Astrocyte of the spinal cord (primary cell): ENCODE measurements around the gene KHDRBS1.
A peak's percentile ranks its signal among the peaks of the same experiment; 100 is the strongest.

Experiments used
- DNase-seq: peaks from one replicate; pipeline ENCODE4 v3.0.0; 2011; ENCODE audit warnings: low read depth, low spot score
- H3K4me3 ChIP-seq: 2 replicates; pipeline ENCODE4 v1.5.1; 2011; ENCODE audit warnings: low read depth, mild to moderate bottlenecking, low read length, moderate library complexity
- CTCF ChIP-seq: IDR thresholded peaks from 2 replicates; pipeline ENCODE4 v1.5.1; 2012; ENCODE audit warnings: low read depth, mild to moderate bottlenecking, low read length, inconsistent platforms
- in situ Hi-C: cut with HindIII; loops from 2 replicates; pipeline ENCODE4 v1.10.0; 2017; ENCODE audit warnings: low sequenced_read_pairs

The KHDRBS1 gene

GRCh38 chr1:32025515-32025914, 11.8 kb downstream of the KHDRBS1 start:
- in situ Hi-C loops = no loop called here
- no peak for TF ChIP-seq CTCF
- H3K4me3 ChIP-seq = no peak overlapping the region
- DNase-seq = no peak

- in situ Hi-C loops = no loop called here
- DNase-seq = no peak
- H3K4me3 ChIP-seq = no peak overlapping the region
- no peak for TF ChIP-seq CTCF
These were observed 15.1 kb downstream of the KHDRBS1 start for GRCh38 chr1:32028746-32029145.

- TF ChIP-seq CTCF = no peak
- H3K4me3 ChIP-seq = no peak overlapping the region
- peak; percentile 75 for DNase-seq
- in situ Hi-C loops = no loop called here
These were observed 18.1 kb downstream of the KHDRBS1 start for GRCh38 chr1:32031578-32032274.

GRCh38 chr1:32032275-32032615, 18.6 kb downstream of the KHDRBS1 start:
- in situ Hi-C loops = no loop called here
- no peak overlapping the region for H3K4me3 ChIP-seq
- DNase-seq = no peak
- no peak for TF ChIP-seq CTCF

- in situ Hi-C loops = no loop called here
- no peak overlapping the region for H3K4me3 ChIP-seq
- no peak for DNase-seq
- TF ChIP-seq CTCF = no peak
These were observed 21.5 kb downstream of the KHDRBS1 start for GRCh38 chr1:32035119-32035518.

- in situ Hi-C loops = no loop called here
- TF ChIP-seq CTCF = no peak
- DNase-seq = no peak
- no peak overlapping the region for H3K4me3 ChIP-seq
These were observed 27.0 kb downstream of the KHDRBS1 start for GRCh38 chr1:32040711-32041110.

GRCh38 chr1:32042330-32042729, 28.7 kb downstream of the KHDRBS1 start:
- no peak for DNase-seq
- H3K4me3 ChIP-seq = no peak overlapping the region
- in situ Hi-C loops = no loop called here
- TF ChIP-seq CTCF = no peak
